ENCODE measurements around the gene TCHHL1.

- TF ChIP-seq TFAP4 (CRISPR knock-in tag; IDR thresholded peaks at IDR 0.05; ENCODE audit: borderline replicate concordance), result no peak
- no peak for TF ChIP-seq CTCF (IDR thresholded peaks at IDR 0.05 in 2 of 3, conservative IDR thresholded peaks at IDR 0.05 in 1 of 3; ENCODE audit: insufficient read depth in 2 of 3, low read depth in 1 of 3, low read length in 3 of 3)
- TF ChIP-seq TCF7 (IDR thresholded peaks at IDR 0.05; ENCODE audit: borderline replicate concordance), result no peak
- TF ChIP-seq GTF2E2 (tag; IDR thresholded peaks at IDR 0.05), result no peak
- TF ChIP-seq HNRNPL (IDR thresholded peaks at IDR 0.05; ENCODE audit: low read depth, low read length), result no peak
- no peak for TF ChIP-seq EGR1 (conservative IDR thresholded peaks at IDR 0.05)
- no peak for TF ChIP-seq HIVEP1 (CRISPR knock-in tag; IDR thresholded peaks at IDR 0.05)
- no peak for TF ChIP-seq ZNF124 (CRISPR knock-in tag; IDR thresholded peaks at IDR 0.05)
- TF ChIP-seq SIN3A (IDR thresholded peaks at IDR 0.05; ENCODE audit: borderline replicate concordance in 2 of 2, control insufficient read depth in 1 of 2, low read depth in 2 of 2, low read length in 2 of 2), result no peak
- no peak for TF ChIP-seq ZBTB17 (CRISPR knock-in tag; IDR thresholded peaks at IDR 0.05)
- TF ChIP-seq ARID4B (CRISPR knock-in tag; IDR thresholded peaks at IDR 0.05), result no peak
- TF ChIP-seq TAF1 (IDR thresholded peaks at IDR 0.05; ENCODE audit: control insufficient read depth, extremely low read depth, insufficient read depth, low read length, severe bottlenecking), result no peak
- no peak for TF ChIP-seq ETV6 (IDR thresholded peaks at IDR 0.05; ENCODE audit: borderline replicate concordance in 1 of 2, low read depth in 2 of 2, low read length in 1 of 2)
- TF ChIP-seq ETV6 (CRISPR knock-in tag; IDR thresholded peaks at IDR 0.05; ENCODE audit: borderline replicate concordance), result no peak
- no peak for TF ChIP-seq EZH2 (IDR thresholded peaks at IDR 0.05; ENCODE audit: borderline replicate concordance, low read depth, low read length)
Measured at GRCh38 chr1:152047413-152047729, 41.5 kb downstream of the TCHHL1 start.
